ENCODE results near the gene GGTA1.
"Not testable (repeated sequence)": the region's sequence is repeated elsewhere in the genome, so short reads cannot be mapped to it uniquely, and the experiment has no call there.

GGTA1 gene

DNA sequence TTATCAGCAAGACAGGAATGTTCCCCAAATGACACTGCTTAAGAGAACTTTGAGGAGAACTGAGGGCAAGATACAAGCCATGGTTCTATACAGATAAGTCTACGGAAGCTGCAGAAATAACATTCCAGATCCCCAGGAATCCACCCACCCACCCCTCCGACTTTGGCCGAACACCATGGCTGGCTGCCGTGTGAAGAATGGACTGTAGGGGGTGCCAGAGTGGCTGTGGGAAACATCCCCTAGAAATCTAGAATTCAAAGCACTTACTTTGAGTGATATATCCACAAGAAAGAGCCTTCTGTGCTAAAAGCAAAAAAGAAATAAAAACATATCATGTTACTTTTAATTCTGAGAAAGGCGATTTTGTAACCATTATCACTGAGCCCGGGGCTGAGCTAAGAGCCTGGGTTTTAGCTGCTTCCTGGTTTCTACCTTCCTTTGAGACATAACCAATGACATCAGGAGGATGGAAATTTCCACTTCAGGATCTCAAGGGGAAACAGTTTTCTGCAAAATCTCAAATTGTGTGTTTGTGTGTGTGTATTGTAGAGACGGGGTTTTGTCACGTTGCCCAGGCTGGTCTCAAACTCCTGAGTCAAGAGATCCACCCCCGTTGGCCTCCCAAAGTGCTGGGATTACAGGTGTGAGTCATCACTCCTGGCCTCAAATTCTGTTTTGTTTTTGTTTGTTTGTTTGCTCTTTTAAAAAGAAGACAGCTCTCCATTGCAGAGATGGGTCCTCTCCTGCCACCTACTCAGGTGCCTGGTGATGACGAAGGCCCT lies 36.4 kb downstream of the GGTA1 start:
- Mint-ChIP-seq H3K9me3 (no peaks in the 10 kb centered on the region), H3K27ac (no peak overlapping the region), H3K4me3 (no peak overlapping the region), H3K36me3 (ENCODE audit: low read depth) (no peaks in the 10 kb centered on the region), H3K27me3 (ENCODE audit: low read depth) (peaks cover 22% of the 10 kb centered on the region), H3K4me1 (no peaks in the 10 kb centered on the region)
- TF ChIP-seq, protein P1, sequence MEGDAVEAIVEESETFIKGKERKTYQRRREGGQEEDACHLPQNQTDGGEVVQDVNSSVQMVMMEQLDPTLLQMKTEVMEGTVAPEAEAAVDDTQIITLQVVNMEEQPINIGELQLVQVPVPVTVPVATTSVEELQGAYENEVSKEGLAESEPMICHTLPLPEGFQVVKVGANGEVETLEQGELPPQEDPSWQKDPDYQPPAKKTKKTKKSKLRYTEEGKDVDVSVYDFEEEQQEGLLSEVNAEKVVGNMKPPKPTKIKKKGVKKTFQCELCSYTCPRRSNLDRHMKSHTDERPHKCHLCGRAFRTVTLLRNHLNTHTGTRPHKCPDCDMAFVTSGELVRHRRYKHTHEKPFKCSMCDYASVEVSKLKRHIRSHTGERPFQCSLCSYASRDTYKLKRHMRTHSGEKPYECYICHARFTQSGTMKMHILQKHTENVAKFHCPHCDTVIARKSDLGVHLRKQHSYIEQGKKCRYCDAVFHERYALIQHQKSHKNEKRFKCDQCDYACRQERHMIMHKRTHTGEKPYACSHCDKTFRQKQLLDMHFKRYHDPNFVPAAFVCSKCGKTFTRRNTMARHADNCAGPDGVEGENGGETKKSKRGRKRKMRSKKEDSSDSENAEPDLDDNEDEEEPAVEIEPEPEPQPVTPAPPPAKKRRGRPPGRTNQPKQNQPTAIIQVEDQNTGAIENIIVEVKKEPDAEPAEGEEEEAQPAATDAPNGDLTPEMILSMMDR (IDR thresholded peaks at IDR 0.05; ENCODE audit: unreplicated experiment in 3 of 3): peak; percentile 50 to 56 (median 52)

DNA sequence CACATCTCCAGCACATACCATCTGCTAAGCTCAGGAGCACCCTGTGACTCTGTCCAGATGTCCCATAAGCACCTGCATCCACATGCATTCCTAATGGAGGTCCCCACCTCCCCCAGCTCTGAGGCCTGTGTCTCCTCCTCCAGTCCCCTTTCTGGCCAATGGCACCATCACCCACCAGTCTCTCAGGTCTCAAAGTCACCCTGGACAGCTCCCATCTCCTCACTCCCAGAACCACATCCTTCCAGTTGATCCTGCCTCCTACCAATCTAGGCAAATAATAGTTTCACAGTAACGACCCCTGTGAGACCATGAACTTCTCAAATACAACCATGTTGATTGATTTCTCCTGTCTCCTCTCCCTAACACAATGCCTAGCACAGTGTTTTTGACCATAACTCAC lies 40.1 kb downstream of the GGTA1 start:
- no peak overlapping the region for H3K4me3 Mint-ChIP-seq
- no peaks in the 10 kb centered on the region for H3K9me3 Mint-ChIP-seq
- TF ChIP-seq, protein P1 (IDR thresholded peaks at IDR 0.05; ENCODE audit: unreplicated experiment in 3 of 3): no peak
- no peaks in the 10 kb centered on the region for H3K4me1 Mint-ChIP-seq
- no peak overlapping the region for H3K27ac Mint-ChIP-seq
- peaks cover 23% of the 10 kb centered on the region for H3K27me3 Mint-ChIP-seq (ENCODE audit: low read depth)
- H3K36me3 Mint-ChIP-seq (ENCODE audit: low read depth): no peaks in the 10 kb centered on the region

DNA sequence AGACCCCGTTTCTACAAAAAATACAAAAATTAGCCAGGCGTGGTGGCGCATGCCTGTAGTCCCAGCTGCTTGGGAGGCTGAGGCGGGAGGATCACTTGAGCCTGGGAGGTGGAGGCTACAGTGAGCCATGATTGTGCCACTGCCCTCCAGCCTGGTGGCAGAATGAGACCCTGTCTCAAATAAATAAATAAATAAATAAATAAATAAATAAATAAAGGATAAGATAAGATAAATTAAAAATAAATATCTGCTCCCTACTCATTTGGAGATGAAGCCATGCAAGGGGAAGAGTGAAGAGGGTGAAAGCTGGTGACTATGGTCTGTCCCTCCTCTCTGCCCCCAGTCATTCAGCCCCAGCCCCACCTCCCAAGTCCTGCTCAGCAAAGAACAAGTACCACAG lies 41.2 kb downstream of the GGTA1 start:
- not testable (repeated sequence) for H3K27ac Mint-ChIP-seq; H3K9me3 Mint-ChIP-seq; H3K4me3 Mint-ChIP-seq; H3K36me3 Mint-ChIP-seq (ENCODE audit: low read depth); H3K4me1 Mint-ChIP-seq
- H3K27me3 Mint-ChIP-seq (ENCODE audit: low read depth): peaks cover 17% of the 10 kb centered on the region

DNA sequence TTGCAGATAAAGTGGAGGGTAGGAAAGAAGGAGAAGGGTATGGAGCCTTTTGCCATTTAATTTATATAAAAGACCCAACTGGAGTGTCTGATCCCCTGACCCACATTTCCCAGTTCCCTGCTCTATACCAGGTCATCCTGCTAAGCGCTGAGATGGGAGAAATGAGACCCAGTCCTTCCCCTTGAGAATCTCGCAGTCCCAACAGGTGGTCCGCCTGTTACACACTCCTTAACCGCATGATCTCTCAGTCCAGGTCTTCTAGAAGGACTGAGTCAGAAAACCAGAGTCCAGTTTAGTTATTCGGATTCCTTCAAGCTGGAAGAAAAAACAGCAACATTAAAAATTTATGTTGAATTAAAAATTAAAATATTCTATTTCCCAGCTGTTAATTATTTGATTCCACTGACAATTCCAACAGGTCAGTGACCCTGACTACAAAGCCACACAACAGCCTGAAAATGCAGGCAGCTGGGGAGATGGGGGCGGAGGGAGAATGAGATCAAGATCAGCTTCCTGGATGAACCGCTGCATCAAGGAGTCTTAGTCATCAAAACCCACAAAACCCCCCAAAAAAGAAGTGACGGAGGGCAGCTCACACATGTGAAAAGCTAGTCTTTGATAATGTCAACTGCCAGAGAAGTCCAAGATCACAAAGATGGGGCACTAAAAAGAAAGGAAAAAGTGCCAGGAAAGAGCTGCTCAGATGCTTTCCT lies 44.0 kb downstream of the GGTA1 start:
- peaks cover 5% of the 10 kb centered on the region for H3K4me1 Mint-ChIP-seq
- no peak overlapping the region for H3K4me3 Mint-ChIP-seq
- H3K27me3 Mint-ChIP-seq (ENCODE audit: low read depth): peaks cover 14% of the 10 kb centered on the region
- no peak overlapping the region for H3K27ac Mint-ChIP-seq
- TF ChIP-seq, protein P1 (IDR thresholded peaks at IDR 0.05; ENCODE audit: unreplicated experiment in 3 of 3): no peak
- no peaks in the 10 kb centered on the region for H3K9me3 Mint-ChIP-seq
- no peaks in the 10 kb centered on the region for H3K36me3 Mint-ChIP-seq (ENCODE audit: low read depth)

DNA sequence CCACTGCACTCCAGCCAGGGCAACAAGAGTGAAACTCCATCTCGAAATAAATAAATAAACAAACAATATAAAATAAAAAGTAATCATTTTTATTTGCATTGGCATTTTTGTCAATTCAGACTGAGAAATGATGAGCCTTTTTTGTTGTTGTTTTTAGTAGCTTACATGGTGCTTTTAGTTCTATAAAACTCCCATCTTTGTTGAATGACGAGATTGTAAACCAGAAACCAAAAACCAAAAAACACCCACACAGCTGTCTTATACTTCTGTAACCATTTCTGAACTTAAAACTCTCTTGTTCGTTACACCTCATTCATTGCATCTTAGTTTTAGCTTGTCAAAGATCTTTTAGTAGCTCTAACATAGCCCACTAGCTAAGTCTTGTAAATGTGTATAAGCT lies 44.7 kb downstream of the GGTA1 start:
- peaks cover 12% of the 10 kb centered on the region for H3K4me1 Mint-ChIP-seq
- H3K36me3 Mint-ChIP-seq (ENCODE audit: low read depth): no peaks in the 10 kb centered on the region
- no peaks in the 10 kb centered on the region for H3K9me3 Mint-ChIP-seq
- TF ChIP-seq, protein P1 (IDR thresholded peaks at IDR 0.05; ENCODE audit: unreplicated experiment in 3 of 3): no peak
- peaks cover 14% of the 10 kb centered on the region for H3K27me3 Mint-ChIP-seq (ENCODE audit: low read depth)
- no peak overlapping the region for H3K4me3 Mint-ChIP-seq
- H3K27ac Mint-ChIP-seq: no peak overlapping the region

DNA sequence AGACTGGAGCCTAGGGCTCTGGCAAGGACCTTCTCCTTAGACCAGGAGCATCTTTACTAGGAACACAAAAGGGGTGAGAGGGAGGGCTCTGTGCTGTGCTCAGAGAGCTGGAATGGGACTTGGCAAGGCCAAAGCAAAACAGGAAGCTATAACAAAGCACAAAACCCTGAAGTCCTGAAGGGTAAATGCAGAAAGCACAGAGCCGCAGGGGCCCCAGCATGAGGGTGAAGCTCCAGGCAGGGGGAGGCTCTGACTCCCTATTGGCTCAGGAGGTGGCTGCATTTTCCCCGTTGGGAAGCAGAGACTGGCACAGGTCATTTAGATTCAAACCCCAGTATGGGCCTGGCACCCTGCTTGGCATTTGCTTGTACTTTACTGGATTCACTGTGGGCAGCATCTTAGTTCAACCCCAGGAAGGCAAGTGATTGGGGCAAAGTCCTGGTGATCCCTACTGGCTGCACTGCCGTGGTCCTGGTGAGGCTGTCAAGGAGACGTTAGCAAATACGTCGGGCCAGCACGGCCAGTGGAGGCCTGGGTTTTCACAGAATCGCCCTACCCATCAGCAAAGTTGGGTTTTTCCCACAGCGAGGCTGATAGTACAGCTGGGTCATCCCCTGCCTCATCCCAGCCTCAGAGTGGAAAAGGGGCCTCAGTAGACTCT lies 46.3 kb downstream of the GGTA1 start:
- no peaks in the 10 kb centered on the region for H3K9me3 Mint-ChIP-seq
- no peaks in the 10 kb centered on the region for H3K36me3 Mint-ChIP-seq (ENCODE audit: low read depth)
- TF ChIP-seq, protein P1 (IDR thresholded peaks at IDR 0.05; ENCODE audit: unreplicated experiment in 3 of 3): no peak
- H3K27ac Mint-ChIP-seq: no peak overlapping the region
- no peak overlapping the region for H3K4me3 Mint-ChIP-seq
- peaks cover 12% of the 10 kb centered on the region for H3K4me1 Mint-ChIP-seq
- H3K27me3 Mint-ChIP-seq (ENCODE audit: low read depth): peaks cover 5% of the 10 kb centered on the region
